NCI-H526 (cell line): ENCODE measurements around the gene CTIF.

ENCODE experiments used
- DNase-seq, 2 experiments: peaks; one replicate each; lab custom pipeline; 2025; lab: John Stamatoyannopoulos, UW

Gene CTIF

GRCh38 chr18:48533340-48534070 lies 5.3 kb upstream of the CTIF start:
- DNase-seq, result no peak

- no peak for DNase-seq
These were observed 4.5 kb upstream of the CTIF start for GRCh38 chr18:48534364-48534763.

GRCh38 chr18:48535956-48536355 lies 2.9 kb upstream of the CTIF start:
- no peak for DNase-seq

GRCh38 chr18:48536516-48536915 lies 2.3 kb upstream of the CTIF start:
- DNase-seq, result no peak

- peak; percentile 37 to 81 for DNase-seq
These were observed 797 bp downstream of the CTIF start for GRCh38 chr18:48539406-48540250.

- DNase-seq, result peak; percentile 46 to 83
These were observed 1.6 kb downstream of the CTIF start for GRCh38 chr18:48540251-48541025.

GRCh38 chr18:48541026-48541746 lies 2.4 kb downstream of the CTIF start:
- peak; percentile 18 to 85 for DNase-seq

- DNase-seq, result no peak
These were observed 3.0 kb downstream of the CTIF start for GRCh38 chr18:48541747-48542400.

- no peak for DNase-seq
These were observed 3.8 kb downstream of the CTIF start for GRCh38 chr18:48542513-48543181.

- peak in 1 of 2 experiments; percentile 8 for DNase-seq
These were observed 4.4 kb downstream of the CTIF start for GRCh38 chr18:48543228-48543627.

- no peak for DNase-seq
These were observed 5.3 kb downstream of the CTIF start for GRCh38 chr18:48544116-48544515.

- no peak for DNase-seq
These were observed 6.0 kb downstream of the CTIF start for GRCh38 chr18:48544661-48545415.

GRCh38 chr18:48545757-48546321 lies 7.0 kb downstream of the CTIF start:
- peak in 1 of 2 experiments; percentile 20 for DNase-seq

- peak in 1 of 2 experiments; percentile 10 for DNase-seq
These were observed 7.6 kb downstream of the CTIF start for GRCh38 chr18:48546396-48546795.

GRCh38 chr18:48547531-48547981 lies 8.7 kb downstream of the CTIF start:
- DNase-seq, result no peak

GRCh38 chr18:48548011-48548771 lies 9.4 kb downstream of the CTIF start:
- no peak for DNase-seq

GRCh38 chr18:48548921-48549320 lies 10.1 kb downstream of the CTIF start:
- DNase-seq, result no peak

- DNase-seq, result no peak
These were observed 11.4 kb downstream of the CTIF start for GRCh38 chr18:48550101-48550729.
